ENCODE data around the gene IRF9. TPM values are rescaled to one million over a fixed set of nuclear protein-coding genes. Genes with fewer than 3 reads are reported as not detected.

IRF9 gene
- total and polyA plus RNA-seq, 2 of the 13 experiments (the other 11 are each of a cell fraction or from before 2014, with no cell fraction given): 14.9 to 49.7 TPM

DNA sequence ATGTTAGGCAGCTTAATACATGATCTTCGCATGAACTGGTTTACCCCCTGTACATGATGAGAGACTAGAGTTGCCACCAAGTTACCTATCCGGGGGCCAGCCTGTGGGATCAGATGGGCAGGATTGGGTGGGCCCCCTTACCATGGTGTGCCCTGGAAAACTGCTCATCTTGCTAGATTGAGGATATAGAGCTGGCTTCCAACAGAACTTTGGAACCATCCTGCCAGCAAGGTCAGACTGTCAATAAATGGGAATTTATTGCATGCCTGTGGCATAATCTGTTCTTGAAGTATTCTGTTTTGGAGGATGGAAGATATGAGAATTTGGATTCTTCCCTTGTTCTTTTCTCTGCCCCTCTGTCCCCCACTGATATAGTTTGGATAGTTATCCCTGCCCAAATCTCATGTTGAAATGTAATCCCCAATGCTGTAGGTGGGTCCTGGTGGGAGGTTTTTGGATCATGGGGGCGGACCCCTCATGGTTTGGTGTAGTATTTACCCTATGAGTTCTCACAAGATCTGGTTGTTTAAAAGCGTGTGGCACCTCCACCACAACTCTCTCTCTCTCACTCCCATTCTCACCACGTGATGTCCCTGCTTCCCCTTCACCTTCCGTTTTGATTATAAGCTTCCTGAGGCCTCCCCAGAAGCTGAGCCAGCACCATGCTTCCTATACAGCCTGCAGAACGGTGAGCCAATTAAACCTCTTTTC is 37.9 kb downstream of the IRF9 start (continued):
- TF ChIP-seq ZNF605 (CRISPR knock-in tag; IDR thresholded peaks at IDR 0.05) (peak; percentile 66; the same call in 1 of the 2 replicates), CBX2 (IDR thresholded peaks at IDR 0.05; ENCODE audit: low read depth, low read length) (no peak), CBX2 (CRISPR knock-in tag; IDR thresholded peaks at IDR 0.05; ENCODE audit: low read depth) (no peak), KDM3A (CRISPR knock-in tag; IDR thresholded peaks at IDR 0.05; ENCODE audit: low read depth) (no peak), ZNF556 (CRISPR knock-in tag; IDR thresholded peaks at IDR 0.05; ENCODE audit: borderline replicate concordance) (no peak), MEIS1 (CRISPR knock-in tag; IDR thresholded peaks at IDR 0.05; ENCODE audit: borderline replicate concordance) (no peak), ZNF264 (CRISPR knock-in tag; IDR thresholded peaks at IDR 0.05) (0 out of 2 replicates have a peak, but pooled peaks have one; percentile 40), IKZF5 (CRISPR knock-in tag; IDR thresholded peaks at IDR 0.05) (peak; percentile 29; the same call in 1 of the 2 replicates), SAP130 (CRISPR knock-in tag; IDR thresholded peaks at IDR 0.05; ENCODE audit: low read depth) (0 out of 2 replicates have a peak, but pooled peaks have one; percentile 26), PATZ1 (CRISPR knock-in tag; IDR thresholded peaks at IDR 0.05) (no peak), ZNF546 (CRISPR knock-in tag; conservative IDR thresholded peaks at IDR 0.05) (no peak), GZF1 (CRISPR knock-in tag; IDR thresholded peaks at IDR 0.05) (no peak), ZNF788 (CRISPR knock-in tag; IDR thresholded peaks at IDR 0.05; ENCODE audit: borderline replicate concordance) (0 out of 2 replicates have a peak, but pooled peaks have one; percentile 28), ZNF691 (CRISPR knock-in tag; IDR thresholded peaks at IDR 0.05; ENCODE audit: borderline replicate concordance, low read depth) (0 out of 2 replicates have a peak, but pooled peaks have one; percentile 25)
- TF ChIP-seq, protein P1, sequence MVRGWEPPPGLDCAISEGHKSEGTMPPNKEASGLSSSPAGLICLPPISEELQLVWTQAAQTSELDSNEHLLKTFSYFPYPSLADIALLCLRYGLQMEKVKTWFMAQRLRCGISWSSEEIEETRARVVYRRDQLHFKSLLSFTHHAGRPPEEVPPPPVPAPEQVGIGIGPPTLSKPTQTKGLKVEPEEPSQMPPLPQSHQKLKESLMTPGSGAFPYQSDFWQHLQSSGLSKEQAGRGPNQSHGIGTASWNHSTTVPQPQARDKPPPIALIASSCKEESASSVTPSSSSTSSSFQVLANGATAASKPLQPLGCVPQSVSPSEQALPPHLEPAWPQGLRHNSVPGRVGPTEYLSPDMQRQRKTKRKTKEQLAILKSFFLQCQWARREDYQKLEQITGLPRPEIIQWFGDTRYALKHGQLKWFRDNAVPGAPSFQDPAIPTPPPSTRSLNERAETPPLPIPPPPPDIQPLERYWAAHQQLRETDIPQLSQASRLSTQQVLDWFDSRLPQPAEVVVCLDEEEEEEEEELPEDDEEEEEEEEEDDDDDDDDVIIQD (CRISPR knock-in tag; IDR thresholded peaks at IDR 0.05; ENCODE audit: low read depth): no peak
- TF ChIP-seq, protein P2, sequence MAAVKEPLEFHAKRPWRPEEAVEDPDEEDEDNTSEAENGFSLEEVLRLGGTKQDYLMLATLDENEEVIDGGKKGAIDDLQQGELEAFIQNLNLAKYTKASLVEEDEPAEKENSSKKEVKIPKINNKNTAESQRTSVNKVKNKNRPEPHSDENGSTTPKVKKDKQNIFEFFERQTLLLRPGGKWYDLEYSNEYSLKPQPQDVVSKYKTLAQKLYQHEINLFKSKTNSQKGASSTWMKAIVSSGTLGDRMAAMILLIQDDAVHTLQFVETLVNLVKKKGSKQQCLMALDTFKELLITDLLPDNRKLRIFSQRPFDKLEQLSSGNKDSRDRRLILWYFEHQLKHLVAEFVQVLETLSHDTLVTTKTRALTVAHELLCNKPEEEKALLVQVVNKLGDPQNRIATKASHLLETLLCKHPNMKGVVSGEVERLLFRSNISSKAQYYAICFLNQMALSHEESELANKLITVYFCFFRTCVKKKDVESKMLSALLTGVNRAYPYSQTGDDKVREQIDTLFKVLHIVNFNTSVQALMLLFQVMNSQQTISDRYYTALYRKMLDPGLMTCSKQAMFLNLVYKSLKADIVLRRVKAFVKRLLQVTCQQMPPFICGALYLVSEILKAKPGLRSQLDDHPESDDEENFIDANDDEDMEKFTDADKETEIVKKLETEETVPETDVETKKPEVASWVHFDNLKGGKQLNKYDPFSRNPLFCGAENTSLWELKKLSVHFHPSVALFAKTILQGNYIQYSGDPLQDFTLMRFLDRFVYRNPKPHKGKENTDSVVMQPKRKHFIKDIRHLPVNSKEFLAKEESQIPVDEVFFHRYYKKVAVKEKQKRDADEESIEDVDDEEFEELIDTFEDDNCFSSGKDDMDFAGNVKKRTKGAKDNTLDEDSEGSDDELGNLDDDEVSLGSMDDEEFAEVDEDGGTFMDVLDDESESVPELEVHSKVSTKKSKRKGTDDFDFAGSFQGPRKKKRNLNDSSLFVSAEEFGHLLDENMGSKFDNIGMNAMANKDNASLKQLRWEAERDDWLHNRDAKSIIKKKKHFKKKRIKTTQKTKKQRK (IDR thresholded peaks at IDR 0.05; ENCODE audit: low read length): no peak
- TF ChIP-seq, protein P3, sequence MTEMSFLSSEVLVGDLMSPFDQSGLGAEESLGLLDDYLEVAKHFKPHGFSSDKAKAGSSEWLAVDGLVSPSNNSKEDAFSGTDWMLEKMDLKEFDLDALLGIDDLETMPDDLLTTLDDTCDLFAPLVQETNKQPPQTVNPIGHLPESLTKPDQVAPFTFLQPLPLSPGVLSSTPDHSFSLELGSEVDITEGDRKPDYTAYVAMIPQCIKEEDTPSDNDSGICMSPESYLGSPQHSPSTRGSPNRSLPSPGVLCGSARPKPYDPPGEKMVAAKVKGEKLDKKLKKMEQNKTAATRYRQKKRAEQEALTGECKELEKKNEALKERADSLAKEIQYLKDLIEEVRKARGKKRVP (CRISPR knock-in tag; IDR thresholded peaks at IDR 0.05): no peak

Data from HepG2 (cell line).